PC-3 (cell line): ENCODE measurements around the gene ZC3H12A. TPM values are rescaled to one million over a fixed set of nuclear protein-coding genes. Genes with fewer than 3 reads are reported as not detected.

Source experiments
- ATAC-seq: fragments of 200-7000 bp; cut with Tn5 transposase; 2 replicates; pipeline ENCODE4 v1.9.1; 2020; ENCODE audit warnings: mild to moderate bottlenecking, moderate library complexity
- BruUV-seq: library from RNA; stranded (reverse); fragments of 400-500 nt; replicated peaks from 2 replicates; lab custom pipeline; 2021; lab: Mats Ljungman, UMichigan
- CTCF ChIA-PET: fragments of 300-600 bp; sonication (Branson Sonifier 250); formaldehyde crosslinking; loops from one replicate; lab custom pipeline; 2022; ENCODE audit warnings: antibody characterized with exemption; lab: Charles Lee
- POLR2A ChIA-PET: fragments of 300-600 bp; sonication (Branson Sonifier 250); formaldehyde crosslinking; loops from one replicate; lab custom pipeline; 2022; ENCODE audit warnings: antibody characterized with exemption; ENCODE audit not compliant: unreplicated experiment; lab: Charles Lee
- DNase-seq: peaks from one replicate; pipeline ENCODE4 v3.0.0-alpha.2; 2015
- H2AFZ ChIP-seq: fragments of 300-600 bp; sonication (generic); 2 replicates; pipeline ENCODE4 v1.6.0; 2016; ENCODE audit warnings: antibody characterized with exemption, low read length
- H3F3A ChIP-seq: fragments of 300-600 bp; sonication (generic); one replicate; pipeline ENCODE4 v1.6.0; 2017; ENCODE audit warnings: antibody characterized with exemption, low read length, control low read depth, mild to moderate bottlenecking; ENCODE audit not compliant: unreplicated experiment
- H3K27ac ChIP-seq: fragments of 300-600 bp; sonication (generic); 2 replicates; pipeline ENCODE4 v1.5.1; 2016; ENCODE audit warnings: mild to moderate bottlenecking, low read length
- H3K27me3 ChIP-seq: fragments of 300-600 bp; sonication (generic); 2 replicates; pipeline ENCODE4 v1.6.1; 2016; ENCODE audit warnings: low read length, mixed read lengths
- H3K36me3 ChIP-seq: fragments of 300-600 bp; sonication (generic); 2 replicates; pipeline ENCODE4 v1.6.1; 2016; ENCODE audit warnings: low read depth, mixed run types, low read length, mixed read lengths
- H3K4me1 ChIP-seq: fragments of 300-600 bp; sonication (generic); 2 replicates; pipeline ENCODE4 v1.5.1; 2016; ENCODE audit warnings: low read length; ENCODE audit not compliant: insufficient read depth
- H3K4me2 ChIP-seq: fragments of 300-600 bp; sonication (generic); 2 replicates; pipeline ENCODE4 v1.6.0; 2016; ENCODE audit warnings: low read length
- H3K4me3 ChIP-seq: fragments of 300-600 bp; sonication (generic); 2 replicates; pipeline ENCODE4 v1.5.1; 2016; ENCODE audit warnings: mild to moderate bottlenecking, low read length, mixed read lengths
- H3K79me2 ChIP-seq: fragments of 300-600 bp; sonication (generic); 2 replicates; pipeline ENCODE4 v1.6.1; 2017; ENCODE audit warnings: low read length, mixed read lengths
- H3K9ac ChIP-seq: fragments of 300-600 bp; sonication (generic); 2 replicates; pipeline ENCODE4 v1.6.0; 2016; ENCODE audit warnings: mild to moderate bottlenecking, low read length
- H3K9me2 ChIP-seq: fragments of 300-600 bp; sonication (generic); replicated peaks from 2 replicates; pipeline ENCODE4 v1.6.1; 2016; ENCODE audit warnings: mixed run types, low read length, mixed read lengths
- H3K9me3 ChIP-seq: fragments of 300-600 bp; sonication (generic); 2 replicates; pipeline ENCODE4 v1.6.1; 2016; ENCODE audit warnings: low read length, mixed read lengths
- H4K20me1 ChIP-seq: fragments of 300-600 bp; sonication (generic); 2 replicates; pipeline ENCODE4 v1.6.1; 2016; ENCODE audit warnings: low read length, mixed read lengths
- CTCF ChIP-seq: fragments of 300-600 bp; sonication (generic); conservative IDR thresholded peaks from 2 replicates; pipeline ENCODE4 v1.5.1; 2017; ENCODE audit warnings: antibody characterized with exemption, low read depth, mild to moderate bottlenecking, low read length
- EZH2 ChIP-seq: fragments of 300-600 bp; sonication (generic); IDR thresholded peaks from one replicate; pipeline ENCODE4 v1.6.1; 2017; ENCODE audit warnings: antibody characterized with exemption, mild to moderate bottlenecking, low read length; ENCODE audit not compliant: unreplicated experiment
- EZH2phosphoT487 ChIP-seq: fragments of 300-600 bp; sonication (generic); IDR thresholded peaks from 2 replicates; pipeline ENCODE4 v1.6.1; 2018; ENCODE audit warnings: mild to moderate bottlenecking, antibody characterized with exemption, low read length, borderline replicate concordance
- intact Hi-C: fragments of 100-400 bp; cut with micrococcal nuclease; formaldehyde crosslinking; loops from 2 replicates; pipeline ENCODE4 v1.9.0; 2023
- total RNA-seq: library from RNA; depleted of rRNA; stranded (reverse); fragments of >200 nt; gene quantifications from 2 replicates; pipeline ENCODE4 v1.2.3, GENCODE V29; 2014

The ZC3H12A gene
- total RNA-seq, 1 experiment from 2014 or later: 45.3 TPM

GRCh38 chr1:37465593-37466517 lies 8.5 kb upstream of the ZC3H12A start:
- peak; percentile 43; the same call in 1 of the 2 replicates for ATAC-seq
- BruUV-seq: no TSS peak
- TF ChIP-seq EZH2: no peak
- no peak for TF ChIP-seq EZH2phosphoT487
- no peak for TF ChIP-seq CTCF
- no peak for DNase-seq
- no peak overlapping the region for H3K27ac ChIP-seq
- H3K9me2 ChIP-seq: no peaks in the 10 kb centered on the region
- no peaks in the 10 kb centered on the region for H3K9me3 ChIP-seq
- no peak overlapping the region for H3K4me3 ChIP-seq
- no peaks in the 10 kb centered on the region for H3K36me3 ChIP-seq
- no peaks in the 10 kb centered on the region for H3K4me1 ChIP-seq
- no peaks in the 10 kb centered on the region for H4K20me1 ChIP-seq
- no peak overlapping the region for H3K9ac ChIP-seq
- H3K79me2 ChIP-seq: no peaks in the 10 kb centered on the region
- no peaks in the 10 kb centered on the region for H3F3A ChIP-seq
- intact Hi-C loops: no loop called here
- ChIA-PET CTCF (interaction anchor here (0.5 to 0.8 kb wide), 2 partner anchors 11 to 1528 kb away, joined by 3 read pairs; no protein-coding TSS in a partner anchor), POLR2A (no interaction called here)
- no peak overlapping the region for H3K4me2 ChIP-seq
- H2AFZ ChIP-seq: no peak overlapping the region
- H3K27me3 ChIP-seq: no peaks in the 10 kb centered on the region

- H3K27ac ChIP-seq: no peak overlapping the region
- no peaks in the 10 kb centered on the region for H3K9me3 ChIP-seq
- H4K20me1 ChIP-seq: no peaks in the 10 kb centered on the region
- no peaks in the 10 kb centered on the region for H3K27me3 ChIP-seq
- ATAC-seq: no peak
- TF ChIP-seq EZH2phosphoT487 (no peak), EZH2 (no peak), CTCF (no peak)
- ChIA-PET CTCF (no interaction called here), POLR2A (no interaction called here)
- no peaks in the 10 kb centered on the region for H3K36me3 ChIP-seq
- H3F3A ChIP-seq: no peaks in the 10 kb centered on the region
- H3K9me2 ChIP-seq: no peaks in the 10 kb centered on the region
- no peak overlapping the region for H3K9ac ChIP-seq
- BruUV-seq: no TSS peak
- DNase-seq: no peak
- peaks cover 10% of the 10 kb centered on the region; the same call in 1 of the 2 replicates for H3K79me2 ChIP-seq
- peaks cover 20% of the 10 kb centered on the region for H3K4me1 ChIP-seq
- intact Hi-C loops: no loop called here
- H3K4me2 ChIP-seq: no peak overlapping the region
- H3K4me3 ChIP-seq: no peak overlapping the region
- no peak overlapping the region for H2AFZ ChIP-seq
These were observed 6.3 kb upstream of the ZC3H12A start for GRCh38 chr1:37468037-37468436.

GRCh38 chr1:37469386-37469785 lies 5.0 kb upstream of the ZC3H12A start:
- H3K4me2 ChIP-seq: no peak overlapping the region
- no peak overlapping the region for H3K27ac ChIP-seq
- ATAC-seq (no peak), DNase-seq (no peak)
- ChIA-PET POLR2A (no interaction called here), CTCF (no interaction called here)
- no peak overlapping the region for H2AFZ ChIP-seq
- no peaks in the 10 kb centered on the region for H3K9me3 ChIP-seq
- no TSS peak for BruUV-seq
- no peak for TF ChIP-seq EZH2phosphoT487
- H4K20me1 ChIP-seq: no peaks in the 10 kb centered on the region
- no peak overlapping the region for H3K9ac ChIP-seq
- H3K4me1 ChIP-seq: peaks cover 30% of the 10 kb centered on the region
- no peaks in the 10 kb centered on the region for H3K27me3 ChIP-seq
- no peaks in the 10 kb centered on the region for H3K36me3 ChIP-seq
- no peak overlapping the region for H3K4me3 ChIP-seq
- intact Hi-C loops: no loop called here
- H3F3A ChIP-seq: no peaks in the 10 kb centered on the region
- peaks cover 21% of the 10 kb centered on the region for H3K79me2 ChIP-seq
- no peaks in the 10 kb centered on the region for H3K9me2 ChIP-seq
